Measurements from ENCODE around the gene TUBGCP2.

- TF ChIP-seq CTCF (IDR thresholded peaks at IDR 0.05; ENCODE audit: insufficient read depth, low read length, poor library complexity, severe bottlenecking) = no peak
- TF ChIP-seq EZH2phosphoT487 (conservative IDR thresholded peaks at IDR 0.05; ENCODE audit: low read length) = no peak
Measured at GRCh38 chr10:133355991-133356390, 47.3 kb upstream of the TUBGCP2 start.

Measured in SU-DHL-6 (cell line).